Endothelial cell of umbilical vein (primary cell): ENCODE measurements around the gene GZF1.

ENCODE experiments used
- EZH2 ChIP-seq: IDR thresholded peaks from 2 replicates; pipeline ENCODE4 v1.6.1; 2012; ENCODE audit warnings: borderline replicate concordance, low read depth, mild to moderate bottlenecking, moderate library complexity, low read length, inconsistent platforms; ENCODE audit not compliant: severe bottlenecking
- POLR2A ChIP-seq: IDR thresholded peaks from 2 replicates; pipeline ENCODE4 v1.6.1; 2012; ENCODE audit warnings: low read depth, mild to moderate bottlenecking, control low read depth, low read length
- POLR2AphosphoS5 ChIP-seq: IDR thresholded peaks from 2 replicates; pipeline ENCODE4 v1.6.1; 2012; ENCODE audit warnings: low read depth, mild to moderate bottlenecking, control low read depth, low read length, moderate library complexity; ENCODE audit not compliant: insufficient read depth
- TF ChIP-seq, protein P1 (sequence below), 2 donors: IDR thresholded peaks; 1 replicate in 1 of 2; 2 replicates in 1 of 2; pipeline ENCODE4 v1.5.1; 2011; ENCODE audit warnings: low read length in 2 of 2, mild to moderate bottlenecking in 2 of 2, moderate library complexity in 2 of 2, control low read depth in 1 of 2, inconsistent platforms in 1 of 2, low read depth in 1 of 2; ENCODE audit not compliant: insufficient read depth in 1 of 2; ENCODE audit errors: extremely low read depth in 1 of 2

- no peak for TF ChIP-seq POLR2A
- TF ChIP-seq, protein P1, sequence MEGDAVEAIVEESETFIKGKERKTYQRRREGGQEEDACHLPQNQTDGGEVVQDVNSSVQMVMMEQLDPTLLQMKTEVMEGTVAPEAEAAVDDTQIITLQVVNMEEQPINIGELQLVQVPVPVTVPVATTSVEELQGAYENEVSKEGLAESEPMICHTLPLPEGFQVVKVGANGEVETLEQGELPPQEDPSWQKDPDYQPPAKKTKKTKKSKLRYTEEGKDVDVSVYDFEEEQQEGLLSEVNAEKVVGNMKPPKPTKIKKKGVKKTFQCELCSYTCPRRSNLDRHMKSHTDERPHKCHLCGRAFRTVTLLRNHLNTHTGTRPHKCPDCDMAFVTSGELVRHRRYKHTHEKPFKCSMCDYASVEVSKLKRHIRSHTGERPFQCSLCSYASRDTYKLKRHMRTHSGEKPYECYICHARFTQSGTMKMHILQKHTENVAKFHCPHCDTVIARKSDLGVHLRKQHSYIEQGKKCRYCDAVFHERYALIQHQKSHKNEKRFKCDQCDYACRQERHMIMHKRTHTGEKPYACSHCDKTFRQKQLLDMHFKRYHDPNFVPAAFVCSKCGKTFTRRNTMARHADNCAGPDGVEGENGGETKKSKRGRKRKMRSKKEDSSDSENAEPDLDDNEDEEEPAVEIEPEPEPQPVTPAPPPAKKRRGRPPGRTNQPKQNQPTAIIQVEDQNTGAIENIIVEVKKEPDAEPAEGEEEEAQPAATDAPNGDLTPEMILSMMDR (IDR thresholded peaks at IDR 0.05; ENCODE audit: extremely low read depth in 1 of 2, insufficient read depth in 1 of 2, low read depth in 1 of 2, low read length in 2 of 2) = no peak
- TF ChIP-seq POLR2AphosphoS5 = no peak
- TF ChIP-seq EZH2 = no peak
These were observed 29.5 kb upstream of the GZF1 start for GRCh38 chr20:23332467-23332866.
